Large intestine (tissue), 3 donors: Measurements from ENCODE around the gene GFRA1. TPM values are rescaled to one million over a fixed set of nuclear protein-coding genes. Genes with fewer than 3 reads are reported as not detected.

Experiments used
- DNase-seq, 2 donors: peaks; one replicate each; pipeline versions ENCODE4 v3.0.0 to v3.0.0-alpha.2; 2013
- H3K27ac ChIP-seq: one replicate; pipeline ENCODE4 v1.5.1; 2013; ENCODE audit warnings: low read length
- H3K27me3 ChIP-seq: 2 replicates; pipeline ENCODE4 v1.6.1; 2013; ENCODE audit warnings: low read length; ENCODE audit not compliant: control insufficient read depth, insufficient read depth
- H3K36me3 ChIP-seq: 2 replicates; pipeline ENCODE4 v1.6.1; 2013; ENCODE audit warnings: low read length; ENCODE audit not compliant: control insufficient read depth, insufficient read depth
- H3K4me1 ChIP-seq: one replicate; pipeline ENCODE4 v1.6.1; 2013; ENCODE audit warnings: low read length; ENCODE audit not compliant: control insufficient read depth, insufficient read depth
- H3K4me3 ChIP-seq: one replicate; pipeline ENCODE4 v1.5.1; 2013; ENCODE audit warnings: low read length
- H3K9me3 ChIP-seq: one replicate; pipeline ENCODE4 v1.6.1; 2013; ENCODE audit warnings: mild to moderate bottlenecking, low read depth, low read length, moderate library complexity; ENCODE audit not compliant: control insufficient read depth
- WGBS: methylation state at CpG from one replicate; pipeline ENCODE4 v1.1.5; 2013; ENCODE audit warnings: low lambda C conversion rate; ENCODE audit not compliant: insufficient coverage; 5-methylcytosine and 5-hydroxymethylcytosine counted together
- polyA plus RNA-seq: library from polyadenylated mRNA; unstranded; fragments of 120-200 nt; gene quantifications from one replicate; pipeline ENCODE4 v1.2.1, GENCODE V29; 2013

GFRA1 gene
- polyA plus RNA-seq, 1 donor: 17.4 TPM

DNA sequence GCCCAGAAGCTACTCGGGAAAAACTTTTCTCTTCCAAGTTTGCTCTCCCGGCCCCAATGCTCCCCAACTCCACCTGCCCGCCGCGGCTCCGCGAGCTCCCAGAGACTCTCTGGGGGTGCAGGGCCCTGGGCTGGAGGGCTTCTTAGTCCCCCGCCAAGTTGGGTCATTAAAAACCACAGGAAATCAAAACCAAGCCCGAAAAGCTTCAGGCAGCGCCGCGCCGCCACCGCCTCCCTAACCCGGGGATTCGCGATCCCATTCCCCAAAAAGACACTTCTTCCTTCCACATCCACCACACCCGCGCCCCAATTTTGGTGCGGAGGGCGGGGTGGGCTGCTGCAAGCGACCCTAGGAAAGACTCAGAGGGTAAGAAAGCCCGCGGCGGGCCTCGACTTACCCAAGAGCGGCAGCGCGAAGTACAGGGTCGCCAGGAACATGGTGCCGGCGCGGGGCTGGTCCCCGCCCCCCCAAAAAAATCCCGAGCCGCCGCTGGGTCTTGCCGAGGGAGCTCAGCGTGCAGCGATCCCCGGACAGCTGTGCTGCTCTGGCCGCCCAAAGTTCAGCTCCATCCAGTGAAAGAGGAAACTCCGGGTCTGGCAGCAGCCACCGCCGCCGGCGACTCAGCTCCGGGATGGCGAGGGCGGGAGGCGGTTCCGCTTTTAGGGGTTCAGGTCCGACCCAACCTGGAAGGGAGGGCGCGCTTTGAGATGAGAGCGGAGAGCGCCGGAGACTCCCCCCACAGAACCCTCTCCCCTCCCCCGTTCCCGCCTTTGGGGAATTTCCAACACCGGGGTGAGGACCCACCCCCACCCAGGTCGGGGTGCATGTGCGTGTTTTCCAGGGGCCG, 1.2 kb downstream of the GFRA1 start:
- DNase-seq: no peak
- Histone ChIP-seq H3K27me3 (peaks cover 71% of the 10 kb centered on the region), H3K27ac (no peak overlapping the region)

GRCh38 chr10:116270771-116271592, 2.0 kb downstream of the GFRA1 start:
- peak overlapping the region; percentile 53 for H3K4me3 ChIP-seq
- H3K36me3 ChIP-seq: no peaks in the 10 kb centered on the region
- no peak overlapping the region for H3K27ac ChIP-seq
- no CpG with 5 or more reads among the region's 73 CpGs for WGBS
- H3K4me1 ChIP-seq: peaks cover 9% of the 10 kb centered on the region
- no peak for DNase-seq
- H3K27me3 ChIP-seq: peaks cover 75% of the 10 kb centered on the region
- peaks cover 4% of the 10 kb centered on the region for H3K9me3 ChIP-seq

More for the DNA sequence above, 1.2 kb downstream of the GFRA1 start:
- no CpG with 5 or more reads among the region's 64 CpGs for WGBS
- Histone ChIP-seq H3K4me1 (peaks cover 9% of the 10 kb centered on the region), H3K36me3 (no peaks in the 10 kb centered on the region), H3K4me3 (peak overlapping the region; percentile 53), H3K9me3 (peaks cover 4% of the 10 kb centered on the region)

DNA sequence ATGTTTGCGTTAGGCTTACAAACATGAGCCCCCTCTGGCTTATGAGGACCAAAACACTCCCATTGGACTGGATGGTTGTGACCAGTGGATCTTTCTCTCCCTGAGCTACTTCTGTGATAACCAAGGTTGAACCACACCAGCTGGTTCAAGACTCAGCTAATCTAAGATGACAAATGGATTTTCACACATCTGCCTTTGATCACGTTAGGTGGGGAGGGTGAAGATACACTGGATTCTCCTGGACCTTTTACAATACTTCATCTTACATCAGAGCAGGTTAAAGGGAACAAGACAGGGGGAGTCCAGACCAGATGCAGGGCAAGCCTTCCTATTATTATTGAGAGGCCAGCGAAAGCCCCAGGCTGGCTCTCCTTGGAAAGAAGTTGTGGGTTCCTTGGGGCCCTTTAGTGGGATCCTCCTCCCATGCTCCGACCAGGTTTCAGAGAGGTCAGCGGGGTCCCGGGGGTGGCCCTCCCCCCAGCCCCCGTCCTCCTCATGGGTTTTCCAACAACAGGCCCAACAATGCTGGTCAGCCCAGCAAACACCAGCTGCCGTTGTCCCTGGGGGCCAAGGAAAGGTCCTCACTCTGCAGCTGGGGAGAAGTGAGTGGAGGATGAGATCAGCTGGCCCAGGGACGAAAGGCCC, 2.8 kb downstream of the GFRA1 start:
- peaks cover 4% of the 10 kb centered on the region for H3K9me3 ChIP-seq
- no peak for DNase-seq
- WGBS: 80% methylated on average over 1 of the region's 9 CpGs

GRCh38 chr10:116269619-116270018, 3.4 kb downstream of the GFRA1 start:
- Histone ChIP-seq H3K4me3 (no peak overlapping the region), H3K9me3 (peaks cover 4% of the 10 kb centered on the region), H3K4me1 (peaks cover 9% of the 10 kb centered on the region), H3K36me3 (no peaks in the 10 kb centered on the region), H3K27ac (no peak overlapping the region), H3K27me3 (peaks cover 68% of the 10 kb centered on the region)
- 75% methylated on average over 1 of the region's 6 CpGs for WGBS
- DNase-seq: no peak

More for the DNA sequence above, 2.8 kb downstream of the GFRA1 start:
- Histone ChIP-seq H3K4me1 (peaks cover 9% of the 10 kb centered on the region), H3K27me3 (peaks cover 73% of the 10 kb centered on the region), H3K4me3 (no peak overlapping the region), H3K27ac (no peak overlapping the region), H3K36me3 (no peaks in the 10 kb centered on the region)

DNA sequence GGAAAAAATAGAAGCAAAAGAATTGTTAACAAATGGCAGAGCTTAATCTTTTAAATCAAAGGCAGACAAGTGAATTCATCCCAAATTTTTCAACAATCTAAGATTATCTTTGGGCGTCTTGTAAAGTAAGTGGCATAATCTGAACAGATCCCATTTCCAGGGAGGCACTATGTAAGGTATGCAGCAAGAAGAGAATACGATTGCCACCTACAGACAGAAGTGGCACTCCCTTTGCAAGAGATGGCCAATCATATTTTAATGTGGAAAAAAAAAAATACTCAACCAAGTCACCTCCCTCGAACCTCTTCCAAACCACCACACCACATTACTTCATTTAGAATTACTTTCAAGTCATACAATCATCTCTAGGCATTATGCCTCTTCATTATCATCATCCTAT, 4.0 kb downstream of the GFRA1 start:
- H3K27me3 ChIP-seq: peaks cover 61% of the 10 kb centered on the region

GRCh38 chr10:116265686-116266085, 7.3 kb downstream of the GFRA1 start:
- H3K4me1 ChIP-seq: no peaks in the 10 kb centered on the region
- no peak for DNase-seq
- H3K9me3 ChIP-seq: no peaks in the 10 kb centered on the region
- H3K27me3 ChIP-seq: peaks cover 37% of the 10 kb centered on the region
- no peak overlapping the region for H3K27ac ChIP-seq
- H3K36me3 ChIP-seq: no peaks in the 10 kb centered on the region
- no CpG with 5 or more reads among the region's 10 CpGs for WGBS
- no peak overlapping the region for H3K4me3 ChIP-seq

More for the DNA sequence above, 4.0 kb downstream of the GFRA1 start:
- Histone ChIP-seq H3K9me3 (peaks cover 4% of the 10 kb centered on the region), H3K4me3 (no peak overlapping the region), H3K4me1 (peaks cover 9% of the 10 kb centered on the region), H3K27ac (no peak overlapping the region), H3K36me3 (no peaks in the 10 kb centered on the region)
- 100% methylated on average over 1 of the region's 3 CpGs for WGBS
- DNase-seq: no peak

GRCh38 chr10:116263870-116264655, 8.9 kb downstream of the GFRA1 start:
- Histone ChIP-seq H3K36me3 (no peaks in the 10 kb centered on the region), H3K4me3 (no peak overlapping the region), H3K27ac (no peak overlapping the region), H3K27me3 (peaks cover 27% of the 10 kb centered on the region), H3K9me3 (no peaks in the 10 kb centered on the region), H3K4me1 (no peaks in the 10 kb centered on the region)
- WGBS: 100% methylated on average over 1 of the region's 7 CpGs
- DNase-seq: no peak

GRCh38 chr10:116262678-116263077, 10.3 kb downstream of the GFRA1 start:
- Histone ChIP-seq H3K27me3 (peaks cover 26% of the 10 kb centered on the region), H3K9me3 (no peaks in the 10 kb centered on the region), H3K4me1 (no peaks in the 10 kb centered on the region), H3K4me3 (no peak overlapping the region), H3K27ac (no peak overlapping the region), H3K36me3 (no peaks in the 10 kb centered on the region)
- 74% methylated on average over 2 of the region's 3 CpGs for whole genome bisulfite sequencing
- no peak for DNase-seq

- no peaks in the 10 kb centered on the region for H3K9me3 ChIP-seq
- DNase-seq: no peak
- no peaks in the 10 kb centered on the region for H3K4me1 ChIP-seq
- peaks cover 13% of the 10 kb centered on the region for H3K27me3 ChIP-seq
- 88% methylated on average over 1 of the region's 2 CpGs for WGBS
- no peak overlapping the region for H3K27ac ChIP-seq
- H3K36me3 ChIP-seq: no peaks in the 10 kb centered on the region
- no peak overlapping the region for H3K4me3 ChIP-seq
Observed at GRCh38 chr10:116260599-116260998, 12.4 kb downstream of the GFRA1 start.
